HG03354 (cell line): ENCODE data around the gene MYO5B.

Source experiments
- ATAC-seq: cut with Tn5 transposase; IDR thresholded peaks from one replicate; pipeline ENCODE4 v1.9.1; 2021; ENCODE audit warnings: mild to moderate bottlenecking; ENCODE audit not compliant: unreplicated experiment, poor library complexity, severe bottlenecking

The MYO5B gene

DNA sequence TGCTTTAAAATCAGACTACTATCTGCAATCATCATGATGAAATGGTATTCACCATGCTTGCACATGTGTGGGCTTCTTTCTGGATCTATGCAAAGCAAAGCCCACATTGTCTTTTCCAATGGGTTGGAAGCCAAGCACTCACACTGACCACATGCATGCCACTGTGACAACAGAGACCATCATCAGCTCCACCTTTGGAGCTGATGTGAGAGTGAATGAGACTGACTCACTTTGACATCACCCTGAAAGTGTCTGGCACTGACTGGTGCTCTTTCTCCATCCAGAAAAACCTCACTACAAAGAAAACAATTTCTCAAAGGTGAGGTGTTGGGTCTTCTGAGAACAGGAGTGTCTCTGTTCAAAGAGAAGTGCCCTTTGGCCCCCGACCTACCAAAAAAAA is 4.7 kb downstream of the MYO5B start:
- no peak for ATAC-seq

DNA sequence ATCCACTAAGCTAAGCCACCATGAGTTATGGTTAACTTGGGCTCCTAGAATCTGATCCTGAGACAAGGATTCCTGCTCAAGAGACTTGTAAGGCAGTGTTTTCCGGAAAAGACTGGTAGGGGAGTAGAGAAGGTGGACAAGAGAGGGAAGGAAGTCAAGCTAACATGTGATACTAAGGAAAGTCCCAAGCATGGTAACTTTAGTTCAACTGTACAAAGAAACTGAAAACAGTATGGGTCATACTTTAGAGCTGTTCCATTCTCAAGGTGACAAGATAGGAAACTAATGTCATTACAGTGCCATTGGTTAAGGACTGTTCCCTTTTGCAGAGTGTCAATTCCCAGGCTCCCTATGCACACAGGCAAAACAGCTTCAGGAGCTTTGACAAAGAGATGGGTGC is 5.8 kb downstream of the MYO5B start:
- no peak for ATAC-seq

DNA sequence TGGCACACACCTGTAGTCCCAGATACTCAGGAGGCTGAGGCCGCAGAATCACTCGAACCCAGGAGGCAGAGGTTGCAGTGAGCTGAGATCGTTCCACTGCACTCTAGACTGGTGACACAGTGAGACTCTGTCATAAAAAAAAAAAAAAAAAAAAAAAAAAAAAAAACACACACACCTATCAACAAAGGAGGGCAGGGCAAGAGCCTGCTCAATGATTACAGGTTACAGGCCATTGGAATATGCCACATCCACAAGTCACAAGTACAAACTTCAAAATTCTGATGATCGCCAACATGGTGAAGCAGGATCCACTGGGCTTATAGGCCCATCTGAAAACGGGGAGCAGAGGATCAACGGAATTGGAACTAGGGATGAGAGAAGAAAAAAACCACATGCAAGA is 6.3 kb downstream of the MYO5B start:
- no peak for ATAC-seq

DNA sequence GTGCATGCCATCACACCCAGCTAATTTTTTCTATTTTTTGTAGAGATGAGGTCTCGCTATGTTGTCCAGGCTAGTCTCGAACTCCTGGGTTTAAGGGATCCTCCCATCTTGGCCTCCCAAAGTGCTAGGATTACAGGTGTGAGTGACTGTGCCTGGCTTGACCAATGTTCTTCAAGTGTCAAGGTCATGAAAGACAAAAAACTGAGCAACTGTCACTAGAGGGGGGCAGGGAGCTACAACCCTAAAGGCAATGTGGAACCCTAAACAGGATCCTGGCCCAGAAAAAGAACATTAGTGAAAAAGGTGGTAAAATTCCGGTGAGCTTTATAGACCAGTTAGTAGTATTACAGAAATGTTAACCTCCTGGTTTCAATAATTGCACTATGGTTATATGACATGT is 7.3 kb downstream of the MYO5B start:
- ATAC-seq, result no peak

DNA sequence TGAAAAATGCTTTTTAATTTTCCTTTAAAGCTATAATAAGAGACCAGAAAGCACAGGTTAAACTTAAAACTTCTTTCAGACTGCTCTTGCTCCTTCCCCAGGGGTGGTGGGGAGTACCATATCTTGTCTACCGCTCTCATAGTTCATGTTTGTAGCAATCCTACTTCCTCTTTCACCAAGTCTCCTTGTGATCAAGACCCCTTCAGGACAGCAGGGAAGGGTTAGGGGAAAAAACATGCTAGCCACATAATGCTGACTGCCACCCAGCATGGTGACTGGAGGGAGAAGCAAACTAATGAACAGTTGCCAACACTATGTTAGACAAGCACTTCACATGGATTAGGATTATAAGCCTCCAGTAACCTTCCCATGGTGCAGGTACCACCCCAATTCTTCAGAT is 8.6 kb downstream of the MYO5B start:
- no peak for ATAC-seq

DNA sequence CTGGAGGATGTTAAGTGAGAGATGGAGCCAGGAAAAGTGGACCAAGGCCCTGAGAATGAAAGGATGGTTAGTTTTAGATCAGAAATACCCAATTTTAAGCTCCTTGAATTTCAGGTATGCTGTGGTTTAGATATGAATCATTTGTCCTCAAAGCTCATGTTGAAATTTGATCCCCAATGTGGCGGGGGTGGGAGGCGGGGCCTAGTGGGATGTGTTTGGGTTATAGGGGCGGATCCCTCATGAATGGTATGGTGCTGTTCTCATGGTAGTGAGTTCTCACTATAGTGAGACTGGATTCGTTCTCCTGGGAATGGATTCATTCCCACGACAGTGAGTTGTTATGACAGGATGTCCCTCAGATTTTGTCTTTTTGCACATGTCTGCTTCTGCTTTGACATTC is 11.4 kb downstream of the MYO5B start:
- no peak for ATAC-seq

DNA sequence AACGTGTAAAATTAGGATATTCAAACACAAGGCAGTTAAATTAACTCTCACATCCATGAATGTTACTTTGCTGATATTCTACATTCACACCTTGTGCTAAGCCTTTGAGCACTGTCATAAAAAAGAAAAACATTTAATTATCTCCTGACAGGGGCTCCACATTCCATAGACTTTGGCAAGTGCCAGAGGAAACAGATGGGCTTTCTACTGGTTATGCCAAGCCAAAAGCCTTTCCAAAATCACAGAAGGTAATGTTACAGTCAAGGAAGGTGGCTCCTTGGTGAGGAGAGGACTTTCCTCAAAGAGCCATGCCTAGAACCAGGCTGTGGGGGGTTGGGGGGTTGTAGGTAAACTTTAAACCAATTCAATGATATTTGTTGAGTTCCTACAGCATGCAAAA is 12.4 kb downstream of the MYO5B start:
- ATAC-seq, result no peak

DNA sequence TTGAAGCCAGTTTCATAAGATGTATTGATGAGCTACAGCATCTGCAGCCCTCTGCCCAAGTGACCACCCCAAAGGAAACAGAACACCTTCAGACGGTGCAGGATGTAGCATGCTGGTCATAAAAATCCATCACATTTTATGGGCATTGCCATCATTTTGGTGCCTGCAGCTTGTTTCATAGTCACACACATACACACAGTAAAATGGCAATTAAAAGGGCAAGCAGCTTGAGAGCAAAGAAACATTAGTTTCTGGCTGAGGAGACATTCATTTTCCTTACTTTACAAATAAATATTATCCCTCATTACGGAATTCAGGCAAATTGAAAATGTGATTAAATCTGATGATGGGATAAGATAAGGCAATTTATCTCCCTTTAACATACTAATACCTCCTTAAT is 13.4 kb downstream of the MYO5B start:
- ATAC-seq, result no peak

DNA sequence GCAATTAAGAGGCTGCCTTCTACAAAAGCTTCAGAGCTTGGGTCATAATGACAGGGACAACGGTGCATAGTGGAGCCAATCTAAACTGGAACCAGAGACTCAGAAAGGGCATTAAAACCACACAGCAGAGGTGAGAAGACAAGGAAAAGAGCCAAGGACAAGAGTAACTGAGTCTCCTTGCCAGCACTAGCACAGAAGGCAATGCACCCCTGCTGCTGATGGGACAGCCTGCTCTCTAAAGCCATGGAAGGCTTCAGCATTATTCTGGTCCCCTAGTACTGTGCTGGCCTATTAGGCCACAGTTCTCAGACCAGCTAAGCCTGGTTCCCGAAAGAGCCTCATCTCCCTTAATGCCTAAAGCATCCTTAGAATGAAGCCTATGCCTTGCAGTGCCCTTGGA is 15.5 kb downstream of the MYO5B start:
- no peak for ATAC-seq

DNA sequence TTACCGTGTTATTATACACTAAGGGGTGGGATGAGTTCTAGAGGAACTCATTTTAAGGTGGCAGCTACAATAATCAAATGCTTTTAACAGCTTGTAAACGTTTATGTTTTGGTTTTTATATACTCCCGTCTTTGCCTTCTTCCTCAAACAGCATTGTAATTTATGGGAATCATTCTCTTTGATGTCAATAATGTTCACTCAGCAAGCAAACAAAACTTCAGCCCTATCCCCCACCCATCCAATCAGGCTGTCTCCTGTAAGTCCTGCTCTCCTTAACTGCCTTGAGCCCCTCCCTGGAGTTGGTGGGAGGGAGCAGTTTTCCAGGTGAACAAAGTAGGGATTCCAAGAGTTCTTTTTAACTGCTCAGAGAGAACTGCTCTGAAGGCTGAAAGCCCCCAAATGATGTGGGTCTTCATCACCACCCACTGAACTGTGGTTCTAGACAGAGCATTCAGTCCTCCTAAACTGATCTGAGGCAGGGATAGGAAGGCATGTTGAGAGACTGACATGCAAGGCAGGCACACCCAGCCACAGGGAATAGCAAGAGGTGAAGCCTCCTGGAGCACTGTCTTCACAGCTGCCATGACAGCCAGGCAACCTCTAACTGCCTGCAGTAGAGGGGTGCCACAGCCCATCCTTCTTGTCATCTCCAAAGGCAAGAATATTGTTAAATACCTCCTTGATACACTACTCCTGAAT is 17.5 kb downstream of the MYO5B start:
- ATAC-seq, result no peak

DNA sequence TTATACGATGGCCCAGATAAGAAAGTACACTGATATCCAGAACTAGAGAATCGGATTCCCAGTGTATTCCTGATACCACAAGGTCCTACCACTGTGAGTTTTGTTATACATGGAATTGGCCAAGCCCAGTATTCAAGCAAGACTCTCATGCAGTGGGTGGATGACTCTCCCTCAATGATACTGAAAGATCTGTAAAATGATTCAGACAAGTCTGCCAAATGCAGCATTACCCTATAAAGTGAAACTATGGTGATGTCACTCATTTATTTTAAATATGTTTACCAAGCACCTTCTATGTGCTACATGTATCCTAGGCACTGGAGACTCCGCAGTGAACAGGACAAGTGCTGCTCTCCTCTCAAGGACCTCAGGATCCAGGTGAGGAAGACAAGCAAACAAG is 22.6 kb downstream of the MYO5B start:
- no peak for ATAC-seq

DNA sequence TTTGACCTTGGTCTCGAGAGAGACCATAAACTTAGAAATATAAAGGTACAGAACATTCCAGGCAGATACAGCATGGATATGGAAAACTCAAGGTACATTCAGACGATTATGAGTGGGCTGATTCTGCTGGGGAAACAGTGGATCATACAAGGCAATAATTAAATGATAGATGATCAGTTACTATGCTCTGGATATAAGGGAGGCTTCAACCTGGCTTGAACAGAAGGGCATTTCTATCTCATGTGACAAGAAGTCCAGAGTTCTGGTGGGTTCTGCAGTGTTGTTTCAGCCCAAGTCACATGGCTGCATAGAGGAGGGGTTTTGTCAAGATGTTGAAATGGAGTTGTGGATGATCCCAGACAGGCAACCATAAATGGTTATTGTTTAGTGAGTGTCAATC is 23.5 kb downstream of the MYO5B start:
- ATAC-seq, result no peak

DNA sequence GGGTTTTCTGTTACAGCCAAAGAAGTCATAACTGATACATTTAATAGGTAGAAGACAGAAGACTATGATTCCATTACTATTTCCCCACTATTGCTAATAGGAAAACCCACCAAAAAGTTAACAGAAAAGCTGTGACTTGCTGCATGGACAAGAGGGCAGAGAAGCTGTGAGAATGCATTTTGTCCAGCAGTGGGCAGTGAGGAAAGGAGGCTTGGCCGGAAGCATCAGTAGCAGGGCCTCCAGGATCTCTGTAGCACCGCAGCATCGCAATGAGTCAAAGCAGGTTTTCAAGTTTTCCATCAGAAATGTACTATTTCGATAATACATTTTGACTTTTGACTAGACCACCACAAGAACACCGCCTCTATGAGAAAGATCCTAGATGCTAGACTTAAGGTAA is 24.9 kb downstream of the MYO5B start:
- no peak for ATAC-seq

DNA sequence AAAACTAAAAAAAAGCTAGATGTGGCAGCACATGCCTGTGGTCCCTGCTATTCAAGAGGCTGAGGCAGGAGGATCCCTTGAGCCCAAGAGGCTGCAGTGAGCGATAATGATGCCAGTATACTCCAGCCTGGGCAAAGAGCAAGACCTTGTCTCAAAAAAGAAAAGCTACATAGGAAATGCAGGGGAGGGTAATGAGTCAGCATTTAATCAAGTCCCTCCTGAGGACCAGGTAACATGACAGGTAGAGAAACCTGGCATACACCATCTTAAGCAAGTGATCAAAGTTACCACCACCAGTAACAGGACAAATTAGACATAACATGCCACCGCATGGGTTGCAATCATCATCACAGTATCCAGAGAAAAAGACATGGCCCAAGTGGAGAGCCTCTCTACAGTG is 25.8 kb downstream of the MYO5B start:
- ATAC-seq, result no peak

DNA sequence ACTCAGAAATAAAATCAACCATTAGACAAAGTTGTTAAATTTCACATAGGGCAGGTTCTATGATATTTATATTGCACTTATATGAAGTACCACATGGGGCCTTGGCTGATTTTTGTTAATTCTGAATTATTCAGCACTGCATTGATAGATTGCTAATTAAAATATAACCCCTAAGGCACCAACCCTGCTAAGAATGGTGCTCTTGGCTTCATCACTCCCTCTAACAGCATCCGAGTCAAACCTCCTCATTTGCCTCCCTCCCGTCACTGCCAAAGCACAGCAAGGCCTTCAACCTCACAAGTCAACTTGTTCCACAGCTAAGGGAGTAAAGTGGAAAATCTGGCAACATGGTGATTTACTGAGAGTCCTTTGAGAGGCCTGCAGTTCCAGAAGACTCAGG is 27.0 kb downstream of the MYO5B start:
- no peak for ATAC-seq

DNA sequence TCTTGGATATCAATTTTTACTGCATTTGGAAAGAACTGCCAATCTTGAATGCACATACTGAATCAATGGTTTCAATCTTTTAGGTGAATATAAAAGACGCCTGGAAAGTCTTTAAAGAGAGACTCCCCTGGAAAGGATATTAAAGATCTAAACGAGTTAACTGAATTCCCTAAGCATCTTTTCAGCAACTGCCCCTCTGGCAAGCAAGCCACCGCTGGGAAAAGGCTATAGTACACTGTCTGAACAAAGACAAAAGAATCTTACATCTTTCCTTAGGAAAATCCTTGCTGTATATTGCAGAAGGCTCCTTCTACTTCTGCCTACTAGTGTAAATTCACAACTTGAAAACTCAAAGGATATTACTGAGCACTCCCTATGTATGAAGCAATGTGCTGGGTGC is 28.0 kb downstream of the MYO5B start:
- ATAC-seq, result no peak

DNA sequence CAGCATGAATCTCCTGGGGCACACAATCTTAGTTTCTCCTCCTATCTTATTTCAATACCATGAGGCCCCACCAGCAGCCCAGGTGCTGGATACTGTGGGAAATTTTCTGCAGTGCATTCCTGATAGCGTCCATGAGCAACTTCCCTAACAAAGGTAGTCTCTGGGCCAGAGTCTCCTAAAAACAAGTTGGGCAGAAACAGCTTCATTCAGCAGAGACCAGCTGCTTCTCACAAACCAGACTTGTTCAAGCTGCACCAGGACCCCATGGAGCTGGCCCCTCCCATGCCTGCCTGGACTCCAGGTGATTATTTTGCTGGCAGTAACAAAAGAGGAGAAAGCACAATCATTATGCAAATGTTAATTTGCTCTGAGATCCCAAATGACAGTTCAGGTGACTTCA is 31.4 kb downstream of the MYO5B start:
- ATAC-seq, result no peak

DNA sequence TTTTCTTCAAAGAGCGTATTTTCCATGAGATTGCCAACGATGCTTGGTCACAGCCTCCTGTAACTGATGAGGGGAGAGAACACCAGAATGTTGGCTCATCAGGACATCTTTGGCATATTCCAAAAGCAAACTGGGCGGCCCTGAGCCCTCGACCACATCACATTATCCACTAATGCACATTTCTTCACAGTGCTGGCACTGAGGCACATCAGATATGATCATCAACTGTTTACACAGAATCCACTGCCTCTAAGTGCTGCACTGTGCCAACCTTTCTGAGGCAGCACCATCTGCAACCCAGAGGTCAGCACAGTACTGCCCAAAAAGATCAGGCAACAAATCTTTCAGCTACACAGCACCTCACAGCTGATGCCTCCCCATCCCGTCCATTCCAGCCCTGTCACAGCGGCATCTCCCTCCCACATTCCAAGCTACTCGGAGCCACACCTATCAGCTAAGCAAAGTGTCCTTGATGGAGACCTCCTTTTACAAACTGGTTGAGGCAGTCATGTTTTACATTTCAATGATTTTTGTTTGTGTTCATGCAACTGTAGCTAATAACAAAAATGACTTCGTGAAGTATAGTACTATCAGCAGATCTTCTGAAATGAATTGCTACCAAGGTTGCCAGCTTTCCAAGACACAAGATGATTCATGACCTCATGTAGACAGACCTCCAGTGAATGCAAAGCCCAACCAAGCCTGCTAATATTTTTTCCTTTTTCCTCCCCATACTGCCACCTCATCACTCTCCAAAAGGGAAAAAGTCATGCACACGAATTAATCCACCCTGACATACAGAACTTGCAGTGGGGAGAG is 32.3 kb downstream of the MYO5B start:
- no peak for ATAC-seq

DNA sequence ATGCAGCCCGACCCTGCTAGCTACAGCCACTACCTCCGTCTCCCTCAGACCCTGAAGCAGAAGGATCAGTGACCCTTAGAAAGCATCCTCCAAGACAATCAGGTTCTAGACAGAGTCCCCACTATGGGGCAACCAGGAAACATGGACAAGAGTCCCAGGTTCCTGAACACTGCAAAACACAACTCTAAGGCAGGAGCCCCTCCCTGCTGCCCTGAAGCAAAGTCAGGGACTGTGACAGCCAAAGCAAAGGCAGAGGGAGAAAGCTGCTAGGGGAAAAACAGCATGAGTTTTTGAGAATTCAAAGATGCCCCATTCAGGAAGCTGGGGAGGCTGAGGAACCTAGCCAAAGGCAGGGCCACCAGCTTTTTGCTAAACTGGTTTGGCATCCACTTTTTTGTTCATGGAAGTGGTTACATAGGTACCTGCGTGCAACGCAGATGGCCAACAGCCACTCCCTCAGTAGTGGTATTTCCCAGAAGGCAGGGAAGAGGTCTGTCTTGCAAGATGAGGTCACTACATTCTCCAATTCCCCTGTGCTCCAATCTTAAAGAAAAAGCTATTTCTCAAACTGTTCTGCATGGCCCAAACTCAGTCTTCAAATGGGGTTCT is 33.2 kb downstream of the MYO5B start:
- no peak for ATAC-seq

DNA sequence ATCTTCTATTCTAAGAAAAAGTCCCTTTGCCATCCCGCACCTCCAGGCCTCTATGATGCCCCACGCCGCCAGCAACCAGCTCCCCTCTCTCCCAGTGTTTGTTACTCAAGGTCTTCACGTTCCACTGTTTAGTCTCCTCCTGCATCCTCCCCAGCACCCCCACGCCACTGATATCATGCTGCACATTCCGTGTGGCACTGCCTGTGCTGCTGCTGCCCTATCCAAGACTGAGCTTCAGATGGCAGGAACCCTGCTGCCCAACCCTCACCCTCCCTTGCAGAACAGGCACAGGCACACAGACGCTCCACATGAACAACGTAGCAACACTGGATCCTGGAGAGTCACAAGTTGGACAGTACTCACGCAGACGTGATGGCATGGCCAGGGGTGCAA is 35.3 kb downstream of the MYO5B start:
- ATAC-seq, result no peak
